NCI-H2196 (cell line): ENCODE measurements around the gene EGR1.
"Not testable (repeated sequence)": the region's sequence is repeated elsewhere in the genome, so short reads cannot be mapped to it uniquely, and the experiment has no call there.

ENCODE experiments used
- DNase-seq: peaks from one replicate; lab custom pipeline; 2025; ENCODE audit not compliant: unreplicated experiment; lab: John Stamatoyannopoulos, UW

EGR1 gene

DNA sequence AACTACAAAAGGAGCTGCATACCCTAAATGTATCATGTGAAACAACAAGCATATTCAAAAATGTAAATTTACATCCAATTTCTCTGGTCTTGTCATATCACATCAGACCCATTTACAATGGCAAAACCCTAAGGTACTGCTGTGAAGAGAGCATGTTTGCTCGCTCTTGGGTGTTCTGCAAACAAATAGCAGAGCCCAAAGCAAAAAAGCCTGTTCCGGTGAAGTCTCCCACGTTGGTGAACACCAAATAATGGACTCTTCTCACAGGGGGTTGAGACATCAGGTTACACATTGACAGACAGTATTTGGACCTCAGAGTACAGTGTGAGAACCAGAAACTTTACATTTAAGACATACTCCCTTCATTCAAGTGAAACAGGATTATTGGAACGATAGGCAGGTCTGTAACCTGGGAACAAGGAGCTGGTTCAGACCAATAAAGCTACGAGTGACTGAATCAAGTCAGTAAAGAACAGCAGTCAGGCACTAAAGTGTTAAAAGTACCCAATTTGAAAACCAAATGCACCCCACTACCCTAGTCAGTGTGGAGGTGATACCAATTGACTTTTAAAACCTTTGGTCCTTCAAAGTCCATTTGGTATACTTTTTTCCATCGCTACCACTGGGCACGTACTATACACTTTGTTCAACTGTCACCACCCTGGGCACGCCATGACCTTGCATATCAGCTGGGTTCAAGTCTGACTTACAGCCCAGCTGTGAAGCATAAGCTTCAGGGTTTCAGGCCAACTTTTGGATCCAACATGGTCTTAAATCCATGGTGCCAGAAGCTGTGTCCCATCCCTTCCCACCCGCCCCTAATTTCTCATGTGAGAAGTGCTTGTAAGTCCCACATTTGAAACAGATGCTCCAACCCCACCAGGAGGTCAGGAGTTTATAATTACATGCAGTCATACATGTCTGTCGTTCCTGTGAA, 41.4 kb downstream of the EGR1 start:
- DNase-seq: no peak

DNA sequence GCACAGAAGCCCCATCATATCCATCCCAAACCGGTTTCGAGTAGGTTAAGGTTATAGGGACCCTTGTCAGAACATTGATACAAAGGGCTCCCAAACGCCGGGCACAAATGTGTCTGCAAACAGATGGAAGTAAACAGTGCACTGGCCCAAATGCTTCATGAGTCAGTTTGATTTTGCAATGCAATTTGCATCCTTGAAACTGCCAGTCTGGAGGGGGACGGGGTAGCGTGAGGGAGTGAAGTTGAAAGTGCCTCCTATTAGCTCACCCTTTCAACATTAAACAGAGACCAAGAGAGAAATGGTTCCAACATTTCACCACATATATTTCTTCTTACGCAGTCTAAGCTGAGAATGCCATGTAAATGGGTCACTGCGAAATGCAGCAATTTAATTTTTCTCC, 42.2 kb downstream of the EGR1 start:
- not testable (repeated sequence) for DNase-seq

- DNase-seq: no peak
These were observed 43.7 kb downstream of the EGR1 start for GRCh38 chr5:138508958-138509357.

DNA sequence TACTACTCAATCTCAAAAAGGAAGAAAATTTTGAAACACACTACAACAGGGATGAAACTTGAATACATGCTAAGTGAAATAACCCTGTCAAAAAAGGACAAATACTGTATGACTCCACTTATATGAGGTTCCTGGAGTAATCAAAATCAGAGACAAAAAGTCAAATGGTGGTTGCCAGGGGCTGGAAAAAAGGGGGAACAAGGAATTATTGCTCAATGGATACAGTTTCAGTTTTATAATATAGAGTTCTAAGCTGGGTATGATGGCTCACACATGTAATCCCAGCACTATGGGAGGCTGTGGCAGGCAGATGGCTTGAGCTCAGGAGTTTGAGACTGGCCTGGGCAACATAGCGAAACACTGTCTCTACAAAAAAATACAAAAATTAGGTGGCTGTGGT, 48.7 kb downstream of the EGR1 start:
- no peak for DNase-seq

GRCh38 chr5:138515556-138516245, 50.4 kb downstream of the EGR1 start:
- DNase-seq: no peak

DNA sequence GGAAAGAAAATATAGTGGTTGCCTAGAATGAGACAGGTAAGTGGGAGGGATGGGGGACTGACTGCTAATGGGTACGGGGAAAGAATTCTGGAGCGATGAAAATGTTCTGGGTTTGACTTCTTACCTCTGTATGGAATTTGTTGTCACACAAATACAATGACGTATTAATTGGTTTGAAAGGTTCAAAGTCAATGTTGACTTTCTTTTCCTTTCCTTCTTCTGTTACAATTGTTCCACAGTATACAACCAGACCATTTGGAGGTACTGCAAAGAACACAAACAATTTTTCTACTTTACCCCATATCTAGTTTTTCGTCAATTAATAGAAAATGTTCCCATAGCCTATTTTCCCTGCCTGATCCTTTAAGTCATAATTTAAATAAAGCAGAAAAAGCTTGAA, 52.2 kb downstream of the EGR1 start:
- DNase-seq: no peak
